OCI-LY3 (cell line): Measurements from ENCODE around the gene IGFLR1.

Source experiments
- EZH2phosphoT487 ChIP-seq: fragments of 200-600 bp; shearing (Covaris generic); IDR thresholded peaks from 2 replicates; pipeline ENCODE4 v1.6.1; 2018; ENCODE audit warnings: antibody characterized with exemption, mixed run types, low read depth
- TF ChIP-seq, protein P1 (sequence below): fragments of 200-600, 300-600 bp; sonication (generic); IDR thresholded peaks from 2 replicates; pipeline ENCODE4 v1.5.1; 2014; ENCODE audit warnings: antibody characterized with exemption, low read length, low read depth

DNA sequence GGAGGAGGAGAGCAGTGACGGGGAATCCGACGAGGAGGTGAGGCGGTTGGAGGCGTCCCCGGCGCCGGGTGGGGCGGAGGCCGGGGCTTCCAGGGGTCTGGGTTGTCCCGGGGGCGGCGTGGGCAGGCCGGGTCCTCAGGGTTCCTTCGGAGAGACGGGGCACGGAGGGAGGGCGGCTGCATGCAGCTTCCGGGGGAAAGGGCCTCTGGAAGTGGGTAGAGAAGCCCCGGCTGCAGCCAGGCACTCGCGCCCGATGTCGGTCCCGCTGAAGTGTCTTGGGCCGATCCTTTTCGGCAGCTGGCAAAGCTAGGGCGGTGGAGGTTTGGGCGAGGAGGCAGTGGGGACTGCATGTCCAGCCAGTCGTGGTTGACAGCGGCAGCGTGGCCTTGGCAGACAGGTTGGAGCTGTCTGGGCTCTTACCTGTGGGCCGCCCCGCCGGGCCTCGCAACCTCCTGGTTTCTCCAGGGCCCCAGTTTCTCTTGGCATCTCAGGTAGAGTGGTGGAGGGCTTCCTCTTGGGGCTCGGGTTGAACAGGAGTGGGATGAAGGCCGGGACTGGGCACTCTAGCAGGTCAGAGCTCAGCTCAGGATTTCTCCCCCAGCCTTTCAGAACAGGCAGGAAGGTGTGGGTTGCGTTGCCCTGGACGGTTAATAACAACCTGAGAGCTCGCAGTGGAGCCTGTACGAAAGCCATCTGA is 23.8 kb downstream of the IGFLR1 start:
- TF ChIP-seq, protein P1, sequence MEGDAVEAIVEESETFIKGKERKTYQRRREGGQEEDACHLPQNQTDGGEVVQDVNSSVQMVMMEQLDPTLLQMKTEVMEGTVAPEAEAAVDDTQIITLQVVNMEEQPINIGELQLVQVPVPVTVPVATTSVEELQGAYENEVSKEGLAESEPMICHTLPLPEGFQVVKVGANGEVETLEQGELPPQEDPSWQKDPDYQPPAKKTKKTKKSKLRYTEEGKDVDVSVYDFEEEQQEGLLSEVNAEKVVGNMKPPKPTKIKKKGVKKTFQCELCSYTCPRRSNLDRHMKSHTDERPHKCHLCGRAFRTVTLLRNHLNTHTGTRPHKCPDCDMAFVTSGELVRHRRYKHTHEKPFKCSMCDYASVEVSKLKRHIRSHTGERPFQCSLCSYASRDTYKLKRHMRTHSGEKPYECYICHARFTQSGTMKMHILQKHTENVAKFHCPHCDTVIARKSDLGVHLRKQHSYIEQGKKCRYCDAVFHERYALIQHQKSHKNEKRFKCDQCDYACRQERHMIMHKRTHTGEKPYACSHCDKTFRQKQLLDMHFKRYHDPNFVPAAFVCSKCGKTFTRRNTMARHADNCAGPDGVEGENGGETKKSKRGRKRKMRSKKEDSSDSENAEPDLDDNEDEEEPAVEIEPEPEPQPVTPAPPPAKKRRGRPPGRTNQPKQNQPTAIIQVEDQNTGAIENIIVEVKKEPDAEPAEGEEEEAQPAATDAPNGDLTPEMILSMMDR: no peak
- TF ChIP-seq EZH2phosphoT487: no peak
